H1 (cell line): ENCODE data around the gene NUP107. TPM values are rescaled to one million over a fixed set of nuclear protein-coding genes. Genes with fewer than 3 reads are reported as not detected.

Experiments used
- ASH2L ChIP-seq: fragments of 200-600, 300-600 bp; sonication (generic); IDR thresholded peaks from one replicate; pipeline ENCODE4 v1.7.1; 2017; ENCODE audit warnings: low read length
- CBX8 ChIP-seq: fragments of 300-800, 300-1000 bp; sonication (generic); IDR thresholded peaks from 2 replicates; pipeline ENCODE4 v1.7.1; 2016; ENCODE audit warnings: low read depth, low read length, borderline replicate concordance
- CHD2 ChIP-seq: IDR thresholded peaks from 2 replicates; pipeline ENCODE4 v1.6.1; 2012; ENCODE audit warnings: low read length, improper control_type of control experiment
- GTF2F1 ChIP-seq: IDR thresholded peaks from 2 replicates; pipeline ENCODE4 v1.6.1; 2012; ENCODE audit warnings: low read depth, low read length, improper control_type of control experiment, borderline replicate concordance
- JUN ChIP-seq: IDR thresholded peaks from 2 replicates; pipeline ENCODE4 v1.6.1; 2011; ENCODE audit warnings: low read depth, mild to moderate bottlenecking, improper control_type of control experiment, low read length
- SP2 ChIP-seq: IDR thresholded peaks from 2 replicates; pipeline ENCODE4 v1.6.1; 2012; ENCODE audit warnings: mild to moderate bottlenecking, low read length, inconsistent platforms
- polyA plus RNA-seq, 7 experiments: library from polyadenylated mRNA; depleted of rRNA in 3 of 7; stranded (reverse) in 5 of 7; unstranded in 2 of 7; fragments of >200 nt in 5 of 7; fragments of 200-250 nt in 2 of 7; gene quantifications; 1 replicate in 5 of 7; 2 replicates in 1 of 7; 4 replicates in 1 of 7; pipeline versions ENCODE4 v1.2.1 to v1.2.3, GENCODE V29; 2011 to 2013; ENCODE audit warnings: missing spikeins in 2 of 7, mixed read lengths in 2 of 7
- total RNA-seq: library from RNA; stranded (reverse); fragmentation: NEBNext Ultra II Directional; extraction: Animal tissue kit (Norgen Biotek cat#: 25700); gene quantifications from 2 replicates; pipeline ENCODE4 v1.2.1, GENCODE V29; 2021
- TF ChIP-seq, protein P1 (sequence below): fragments of 300-600 bp; sonication (generic); IDR thresholded peaks from 2 replicates; pipeline ENCODE4 v1.7.1; 2012; ENCODE audit warnings: low read length, moderate library complexity, mild to moderate bottlenecking, inconsistent platforms; ENCODE audit not compliant: insufficient replicate concordance

NUP107 gene
- total and polyA plus RNA-seq, 2 of the 8 experiments (the other 6 are each of a cell fraction or from before 2014, with no cell fraction given), result 46.1 to 141 TPM

DNA sequence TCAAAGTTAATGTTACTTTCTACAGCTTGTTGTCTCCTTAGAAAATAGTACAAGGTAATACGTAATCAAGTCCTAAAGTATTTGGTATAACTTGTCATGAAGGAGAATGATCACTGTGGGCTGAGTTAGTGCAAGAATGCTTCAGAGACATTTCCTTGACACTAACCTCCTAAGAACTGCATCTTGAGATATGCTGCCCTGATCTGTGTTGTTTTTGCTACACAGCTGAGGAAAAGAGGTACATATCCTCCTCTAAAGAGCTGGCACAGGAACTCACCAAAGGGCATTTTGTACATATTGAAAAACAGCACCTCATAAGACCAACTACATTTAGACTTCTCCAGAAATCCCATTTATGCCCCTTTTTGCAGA lies 47.4 kb upstream of the NUP107 start (continued):
- TF ChIP-seq ASH2L (no peak), CBX8 (no peak), JUN (no peak), GTF2F1 (no peak), CHD2 (no peak), SP2 (no peak)
- TF ChIP-seq, protein P1, sequence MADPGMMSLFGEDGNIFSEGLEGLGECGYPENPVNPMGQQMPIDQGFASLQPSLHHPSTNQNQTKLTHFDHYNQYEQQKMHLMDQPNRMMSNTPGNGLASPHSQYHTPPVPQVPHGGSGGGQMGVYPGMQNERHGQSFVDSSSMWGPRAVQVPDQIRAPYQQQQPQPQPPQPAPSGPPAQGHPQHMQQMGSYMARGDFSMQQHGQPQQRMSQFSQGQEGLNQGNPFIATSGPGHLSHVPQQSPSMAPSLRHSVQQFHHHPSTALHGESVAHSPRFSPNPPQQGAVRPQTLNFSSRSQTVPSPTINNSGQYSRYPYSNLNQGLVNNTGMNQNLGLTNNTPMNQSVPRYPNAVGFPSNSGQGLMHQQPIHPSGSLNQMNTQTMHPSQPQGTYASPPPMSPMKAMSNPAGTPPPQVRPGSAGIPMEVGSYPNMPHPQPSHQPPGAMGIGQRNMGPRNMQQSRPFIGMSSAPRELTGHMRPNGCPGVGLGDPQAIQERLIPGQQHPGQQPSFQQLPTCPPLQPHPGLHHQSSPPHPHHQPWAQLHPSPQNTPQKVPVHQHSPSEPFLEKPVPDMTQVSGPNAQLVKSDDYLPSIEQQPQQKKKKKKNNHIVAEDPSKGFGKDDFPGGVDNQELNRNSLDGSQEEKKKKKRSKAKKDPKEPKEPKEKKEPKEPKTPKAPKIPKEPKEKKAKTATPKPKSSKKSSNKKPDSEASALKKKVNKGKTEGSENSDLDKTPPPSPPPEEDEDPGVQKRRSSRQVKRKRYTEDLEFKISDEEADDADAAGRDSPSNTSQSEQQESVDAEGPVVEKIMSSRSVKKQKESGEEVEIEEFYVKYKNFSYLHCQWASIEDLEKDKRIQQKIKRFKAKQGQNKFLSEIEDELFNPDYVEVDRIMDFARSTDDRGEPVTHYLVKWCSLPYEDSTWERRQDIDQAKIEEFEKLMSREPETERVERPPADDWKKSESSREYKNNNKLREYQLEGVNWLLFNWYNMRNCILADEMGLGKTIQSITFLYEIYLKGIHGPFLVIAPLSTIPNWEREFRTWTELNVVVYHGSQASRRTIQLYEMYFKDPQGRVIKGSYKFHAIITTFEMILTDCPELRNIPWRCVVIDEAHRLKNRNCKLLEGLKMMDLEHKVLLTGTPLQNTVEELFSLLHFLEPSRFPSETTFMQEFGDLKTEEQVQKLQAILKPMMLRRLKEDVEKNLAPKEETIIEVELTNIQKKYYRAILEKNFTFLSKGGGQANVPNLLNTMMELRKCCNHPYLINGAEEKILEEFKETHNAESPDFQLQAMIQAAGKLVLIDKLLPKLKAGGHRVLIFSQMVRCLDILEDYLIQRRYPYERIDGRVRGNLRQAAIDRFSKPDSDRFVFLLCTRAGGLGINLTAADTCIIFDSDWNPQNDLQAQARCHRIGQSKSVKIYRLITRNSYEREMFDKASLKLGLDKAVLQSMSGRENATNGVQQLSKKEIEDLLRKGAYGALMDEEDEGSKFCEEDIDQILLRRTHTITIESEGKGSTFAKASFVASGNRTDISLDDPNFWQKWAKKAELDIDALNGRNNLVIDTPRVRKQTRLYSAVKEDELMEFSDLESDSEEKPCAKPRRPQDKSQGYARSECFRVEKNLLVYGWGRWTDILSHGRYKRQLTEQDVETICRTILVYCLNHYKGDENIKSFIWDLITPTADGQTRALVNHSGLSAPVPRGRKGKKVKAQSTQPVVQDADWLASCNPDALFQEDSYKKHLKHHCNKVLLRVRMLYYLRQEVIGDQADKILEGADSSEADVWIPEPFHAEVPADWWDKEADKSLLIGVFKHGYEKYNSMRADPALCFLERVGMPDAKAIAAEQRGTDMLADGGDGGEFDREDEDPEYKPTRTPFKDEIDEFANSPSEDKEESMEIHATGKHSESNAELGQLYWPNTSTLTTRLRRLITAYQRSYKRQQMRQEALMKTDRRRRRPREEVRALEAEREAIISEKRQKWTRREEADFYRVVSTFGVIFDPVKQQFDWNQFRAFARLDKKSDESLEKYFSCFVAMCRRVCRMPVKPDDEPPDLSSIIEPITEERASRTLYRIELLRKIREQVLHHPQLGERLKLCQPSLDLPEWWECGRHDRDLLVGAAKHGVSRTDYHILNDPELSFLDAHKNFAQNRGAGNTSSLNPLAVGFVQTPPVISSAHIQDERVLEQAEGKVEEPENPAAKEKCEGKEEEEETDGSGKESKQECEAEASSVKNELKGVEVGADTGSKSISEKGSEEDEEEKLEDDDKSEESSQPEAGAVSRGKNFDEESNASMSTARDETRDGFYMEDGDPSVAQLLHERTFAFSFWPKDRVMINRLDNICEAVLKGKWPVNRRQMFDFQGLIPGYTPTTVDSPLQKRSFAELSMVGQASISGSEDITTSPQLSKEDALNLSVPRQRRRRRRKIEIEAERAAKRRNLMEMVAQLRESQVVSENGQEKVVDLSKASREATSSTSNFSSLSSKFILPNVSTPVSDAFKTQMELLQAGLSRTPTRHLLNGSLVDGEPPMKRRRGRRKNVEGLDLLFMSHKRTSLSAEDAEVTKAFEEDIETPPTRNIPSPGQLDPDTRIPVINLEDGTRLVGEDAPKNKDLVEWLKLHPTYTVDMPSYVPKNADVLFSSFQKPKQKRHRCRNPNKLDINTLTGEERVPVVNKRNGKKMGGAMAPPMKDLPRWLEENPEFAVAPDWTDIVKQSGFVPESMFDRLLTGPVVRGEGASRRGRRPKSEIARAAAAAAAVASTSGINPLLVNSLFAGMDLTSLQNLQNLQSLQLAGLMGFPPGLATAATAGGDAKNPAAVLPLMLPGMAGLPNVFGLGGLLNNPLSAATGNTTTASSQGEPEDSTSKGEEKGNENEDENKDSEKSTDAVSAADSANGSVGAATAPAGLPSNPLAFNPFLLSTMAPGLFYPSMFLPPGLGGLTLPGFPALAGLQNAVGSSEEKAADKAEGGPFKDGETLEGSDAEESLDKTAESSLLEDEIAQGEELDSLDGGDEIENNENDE, result no peak
